SIG-M5 treated with dmso at 0.1 percent for 504 hours (cell line): ENCODE measurements around the gene AKT3.
A peak's percentile ranks its signal among the peaks of the same experiment; 100 is the strongest.

Experiments used
- DNase-seq: peaks from one replicate; lab custom pipeline; 2025; ENCODE audit not compliant: unreplicated experiment; lab: John Stamatoyannopoulos, UW

AKT3 gene

GRCh38 chr1:243735457-243735856 lies 114.6 kb downstream of the AKT3 start:
- no peak for DNase-seq

- peak; percentile 59 for DNase-seq
These were observed 115.7 kb downstream of the AKT3 start for GRCh38 chr1:243734308-243734695.

GRCh38 chr1:243733670-243734307 lies 116.3 kb downstream of the AKT3 start:
- DNase-seq = peak; percentile 59

GRCh38 chr1:243732637-243733036 lies 117.4 kb downstream of the AKT3 start:
- no peak for DNase-seq

- peak; percentile 92 for DNase-seq
These were observed 117.9 kb downstream of the AKT3 start for GRCh38 chr1:243731974-243732625.

- peak; percentile 98 for DNase-seq
These were observed 118.6 kb downstream of the AKT3 start for GRCh38 chr1:243731301-243731891.

- DNase-seq = peak; percentile 85
These were observed 119.4 kb downstream of the AKT3 start for GRCh38 chr1:243730487-243731150.

GRCh38 chr1:243729956-243730355 lies 120.1 kb downstream of the AKT3 start:
- DNase-seq = peak; percentile 97

GRCh38 chr1:243727503-243728203 lies 122.4 kb downstream of the AKT3 start:
- DNase-seq = peak; percentile 99

- DNase-seq = no peak
These were observed 123.1 kb downstream of the AKT3 start for GRCh38 chr1:243726806-243727502.

GRCh38 chr1:243725846-243726245 lies 124.2 kb downstream of the AKT3 start:
- DNase-seq = no peak

GRCh38 chr1:243725075-243725474 lies 125.0 kb downstream of the AKT3 start:
- DNase-seq = no peak

GRCh38 chr1:243723458-243724043 lies 126.5 kb downstream of the AKT3 start:
- peak; percentile 26 for DNase-seq

GRCh38 chr1:243723050-243723449 lies 127.0 kb downstream of the AKT3 start:
- DNase-seq = no peak

- no peak for DNase-seq
These were observed 130.6 kb downstream of the AKT3 start for GRCh38 chr1:243719476-243719875.

GRCh38 chr1:243718893-243719292 lies 131.2 kb downstream of the AKT3 start:
- DNase-seq = no peak

GRCh38 chr1:243718022-243718421 lies 132.0 kb downstream of the AKT3 start:
- DNase-seq = no peak

GRCh38 chr1:243716906-243717305 lies 133.1 kb downstream of the AKT3 start:
- no peak for DNase-seq

- DNase-seq = peak; percentile 53
These were observed 134.8 kb downstream of the AKT3 start for GRCh38 chr1:243715285-243715684.

- peak; percentile 91 for DNase-seq
These were observed 136.4 kb downstream of the AKT3 start for GRCh38 chr1:243713470-243714186.
